ENCODE results near the gene CARD11.

DNA sequence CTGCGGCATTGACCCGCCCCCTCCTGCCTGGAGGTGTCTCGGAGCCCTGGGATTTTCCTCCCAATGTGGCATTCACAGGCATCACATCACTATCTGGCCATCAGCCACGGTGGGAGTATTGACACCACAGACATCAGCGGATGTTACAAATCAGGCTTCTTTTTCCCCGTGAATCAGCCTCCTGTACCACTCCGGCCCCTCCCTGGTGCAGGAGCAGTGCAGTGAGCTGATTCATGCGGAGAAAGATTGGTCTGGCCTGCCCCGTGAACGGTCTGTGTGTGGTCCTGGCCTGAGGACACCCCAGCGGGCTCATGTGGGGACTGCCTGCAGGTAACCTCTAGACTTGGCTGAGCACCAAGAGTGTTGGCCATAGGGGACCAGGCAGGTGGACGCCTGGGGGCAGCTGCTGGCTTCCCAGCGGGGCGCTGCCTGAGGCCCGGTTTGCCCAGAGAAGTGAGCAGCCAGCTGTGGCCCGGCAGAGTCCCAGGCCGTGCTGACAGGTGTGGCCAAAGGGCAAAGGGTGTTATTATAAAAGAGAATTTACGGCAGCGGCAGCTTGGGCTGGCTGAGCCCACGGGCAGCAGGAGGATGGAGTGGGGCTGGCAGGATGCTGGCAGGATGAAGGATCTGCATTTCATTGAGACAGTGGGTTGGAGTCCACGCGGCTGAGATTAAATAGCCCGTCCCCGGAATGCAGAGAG lies 167.5 kb downstream of the CARD11 start:
- TF ChIP-seq, protein P1, sequence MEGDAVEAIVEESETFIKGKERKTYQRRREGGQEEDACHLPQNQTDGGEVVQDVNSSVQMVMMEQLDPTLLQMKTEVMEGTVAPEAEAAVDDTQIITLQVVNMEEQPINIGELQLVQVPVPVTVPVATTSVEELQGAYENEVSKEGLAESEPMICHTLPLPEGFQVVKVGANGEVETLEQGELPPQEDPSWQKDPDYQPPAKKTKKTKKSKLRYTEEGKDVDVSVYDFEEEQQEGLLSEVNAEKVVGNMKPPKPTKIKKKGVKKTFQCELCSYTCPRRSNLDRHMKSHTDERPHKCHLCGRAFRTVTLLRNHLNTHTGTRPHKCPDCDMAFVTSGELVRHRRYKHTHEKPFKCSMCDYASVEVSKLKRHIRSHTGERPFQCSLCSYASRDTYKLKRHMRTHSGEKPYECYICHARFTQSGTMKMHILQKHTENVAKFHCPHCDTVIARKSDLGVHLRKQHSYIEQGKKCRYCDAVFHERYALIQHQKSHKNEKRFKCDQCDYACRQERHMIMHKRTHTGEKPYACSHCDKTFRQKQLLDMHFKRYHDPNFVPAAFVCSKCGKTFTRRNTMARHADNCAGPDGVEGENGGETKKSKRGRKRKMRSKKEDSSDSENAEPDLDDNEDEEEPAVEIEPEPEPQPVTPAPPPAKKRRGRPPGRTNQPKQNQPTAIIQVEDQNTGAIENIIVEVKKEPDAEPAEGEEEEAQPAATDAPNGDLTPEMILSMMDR (conservative IDR thresholded peaks at IDR 0.05; ENCODE audit: low read length): no peak
- no peak for TF ChIP-seq EZH2phosphoT487 (IDR thresholded peaks at IDR 0.05; ENCODE audit: borderline replicate concordance)
